Suppressor macrophage treated with lipopolysaccharide for 4 hours (primary cell): ENCODE results near the gene ALS2.
"Not testable (repeated sequence)": the region's sequence is repeated elsewhere in the genome, so short reads cannot be mapped to it uniquely, and the experiment has no call there.

ENCODE experiments used
- DNase-seq: peaks from one replicate; pipeline ENCODE4 v3.0.0-alpha.2; 2020

The ALS2 gene

DNA sequence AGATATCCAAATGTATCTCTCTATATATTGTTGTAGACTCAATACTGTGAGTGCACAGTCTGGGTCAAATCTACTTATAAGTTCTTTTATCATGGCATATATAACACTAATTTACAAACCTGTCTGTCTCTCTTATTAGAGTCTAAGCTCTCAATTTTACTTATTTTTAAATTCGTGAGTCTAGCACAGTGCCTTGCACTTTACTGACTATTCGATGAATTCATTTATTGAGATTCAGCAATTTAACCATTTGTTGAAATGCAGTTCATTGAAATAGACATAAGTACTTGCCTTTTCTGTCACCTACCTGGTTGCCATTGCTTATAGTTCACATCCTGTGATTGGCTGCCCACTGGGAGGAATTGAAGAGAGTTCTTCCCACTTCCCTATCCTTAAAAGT is 10.3 kb upstream of the ALS2 start:
- DNase-seq = no peak

DNA sequence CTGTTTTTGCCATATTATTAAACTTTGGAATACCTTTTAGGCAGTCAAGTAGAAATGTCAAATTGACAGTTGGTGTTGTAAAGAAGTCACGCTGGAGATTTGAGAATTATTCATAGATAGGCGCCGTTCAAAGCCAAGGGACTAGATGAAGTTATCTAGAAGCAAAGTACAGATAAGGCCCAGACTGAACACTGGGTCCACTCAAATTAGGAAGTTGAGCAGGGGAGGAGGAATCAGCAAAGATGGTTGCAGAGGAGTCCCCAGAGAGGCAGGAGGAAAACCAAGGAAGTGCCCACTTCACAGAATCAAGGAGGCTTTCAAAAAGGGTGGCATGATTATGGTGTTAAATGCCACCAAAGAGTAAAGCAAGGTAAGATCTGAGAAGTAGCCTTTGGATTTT is 9.6 kb upstream of the ALS2 start:
- DNase-seq = no peak

DNA sequence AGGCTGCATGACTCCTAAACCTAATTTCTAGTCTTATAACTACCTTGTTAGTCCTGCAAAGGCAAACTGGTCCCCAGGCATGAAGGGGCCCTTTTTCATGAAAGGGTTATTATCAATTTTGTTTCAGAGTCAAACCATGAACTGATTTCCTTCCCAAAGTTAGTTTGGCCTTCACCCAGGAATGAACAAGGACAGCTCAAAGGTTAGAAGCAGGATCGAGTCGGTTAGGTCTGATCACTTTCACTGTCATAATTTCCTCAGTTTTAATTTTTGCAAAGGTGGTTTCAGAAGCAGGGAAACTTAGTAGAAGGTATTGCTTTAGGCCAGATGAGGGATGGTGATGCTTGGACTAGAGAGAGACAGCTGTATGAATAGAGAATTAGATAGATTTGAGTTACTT is 8.7 kb upstream of the ALS2 start:
- DNase-seq = no peak

DNA sequence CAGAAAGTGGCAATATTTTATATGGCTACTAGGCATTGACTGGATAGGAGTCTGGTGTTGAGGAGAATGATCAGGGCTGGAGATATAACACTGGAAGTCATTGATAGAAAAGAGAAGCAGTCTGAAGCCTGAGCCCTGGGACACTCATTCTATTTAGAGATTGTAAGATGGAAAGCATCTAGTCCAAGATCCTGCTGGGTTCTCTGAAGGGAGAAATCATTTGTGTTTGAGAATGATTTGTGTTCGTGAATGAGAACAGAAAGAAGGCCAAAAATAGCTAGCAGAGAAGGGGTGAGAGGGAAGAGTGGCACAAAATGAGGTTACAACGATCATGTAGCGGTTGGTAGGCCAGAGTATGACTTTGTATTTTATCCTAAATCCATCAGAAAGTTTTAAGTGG is 7.6 kb upstream of the ALS2 start:
- no peak for DNase-seq

DNA sequence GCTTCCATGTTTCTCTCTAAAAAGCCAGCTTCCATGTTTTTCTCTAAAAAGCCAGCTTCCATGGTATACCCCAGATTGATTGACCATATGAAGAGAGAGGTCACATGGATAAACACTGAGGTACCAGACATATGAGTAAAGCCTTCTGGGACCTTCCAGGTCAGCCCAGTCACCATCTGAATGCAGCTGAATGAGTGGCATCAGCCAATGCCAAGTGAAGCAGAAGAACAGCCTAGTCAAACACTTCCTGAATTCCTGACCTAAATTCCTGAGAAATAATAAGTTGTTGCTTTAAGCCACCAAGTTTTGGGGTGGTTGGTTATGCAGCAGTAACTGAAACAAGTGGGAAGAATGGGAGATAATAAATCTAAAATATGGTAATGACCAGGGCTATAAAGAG is 5.7 kb upstream of the ALS2 start:
- DNase-seq = no peak

GRCh38 chr2:201785135-201785534 is 4.4 kb upstream of the ALS2 start:
- DNase-seq = no peak

DNA sequence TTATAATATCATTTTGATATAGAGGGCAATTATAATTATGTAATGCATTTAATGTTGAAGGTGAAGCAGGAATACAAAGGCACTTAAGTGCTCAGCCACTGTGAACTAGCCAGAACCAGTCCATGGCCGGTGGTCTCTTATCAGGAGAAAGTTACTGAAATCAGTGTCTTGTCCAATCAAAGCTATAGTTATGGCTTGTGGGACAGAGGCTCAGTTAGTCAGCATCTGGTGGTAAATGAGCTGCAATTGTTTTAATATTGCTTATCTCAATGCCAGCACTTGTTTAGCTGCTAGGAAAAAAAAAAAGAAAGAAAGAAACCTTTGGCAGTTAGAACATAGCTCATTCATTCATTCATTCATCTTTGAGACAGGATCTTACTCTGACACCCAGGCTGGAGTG is 3.8 kb upstream of the ALS2 start:
- no peak for DNase-seq

DNA sequence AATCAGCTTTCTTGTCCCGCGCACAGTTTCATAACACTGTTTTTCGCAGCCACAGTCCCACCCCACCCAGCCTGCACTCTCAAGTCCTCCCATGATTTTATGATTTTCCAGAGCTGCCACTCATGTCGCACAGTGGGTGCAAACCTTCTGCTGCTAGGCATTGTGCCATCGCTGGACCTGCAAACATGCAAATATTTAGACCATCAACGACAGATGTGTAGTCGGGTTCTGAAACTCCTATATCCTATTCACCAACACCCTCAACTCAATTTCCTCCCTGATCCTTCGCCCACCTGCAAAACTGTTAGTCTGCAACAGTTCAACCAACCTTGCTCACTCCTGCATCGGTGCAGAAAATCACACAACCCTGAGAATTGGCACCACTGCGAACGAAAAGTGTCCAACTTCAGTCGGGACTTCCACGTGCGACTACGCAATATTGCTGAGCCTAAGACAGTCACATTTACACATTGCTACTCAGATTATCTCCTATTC is 871 bp upstream of the ALS2 start:
- no peak for DNase-seq

- DNase-seq = no peak
These were observed 646 bp downstream of the ALS2 start for GRCh38 chr2:201779901-201780673.

GRCh38 chr2:201777869-201778268 is 2.9 kb downstream of the ALS2 start:
- DNase-seq = no peak

- DNase-seq = no peak
These were observed 3.7 kb downstream of the ALS2 start for GRCh38 chr2:201777043-201777442.

DNA sequence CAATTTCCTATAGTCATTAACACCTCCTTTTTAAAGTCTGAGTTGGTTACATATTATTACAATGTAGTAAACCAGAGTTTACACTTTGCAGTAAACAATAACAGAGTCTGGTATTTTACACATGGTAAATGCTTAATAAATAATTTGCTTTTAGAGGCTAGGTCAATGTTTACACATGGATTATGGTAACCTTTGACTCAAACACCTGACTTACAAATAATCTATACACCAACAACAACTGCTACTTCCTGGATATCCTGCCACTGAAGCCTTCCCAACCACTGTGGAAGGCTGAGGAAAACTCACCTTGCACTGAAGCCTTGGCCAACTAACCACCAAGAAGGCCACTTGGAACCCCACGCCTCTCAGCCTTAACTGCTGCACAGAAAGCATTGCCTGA is 5.4 kb downstream of the ALS2 start:
- DNase-seq = no peak

- DNase-seq = no peak
These were observed 6.2 kb downstream of the ALS2 start for GRCh38 chr2:201774546-201774945.

DNA sequence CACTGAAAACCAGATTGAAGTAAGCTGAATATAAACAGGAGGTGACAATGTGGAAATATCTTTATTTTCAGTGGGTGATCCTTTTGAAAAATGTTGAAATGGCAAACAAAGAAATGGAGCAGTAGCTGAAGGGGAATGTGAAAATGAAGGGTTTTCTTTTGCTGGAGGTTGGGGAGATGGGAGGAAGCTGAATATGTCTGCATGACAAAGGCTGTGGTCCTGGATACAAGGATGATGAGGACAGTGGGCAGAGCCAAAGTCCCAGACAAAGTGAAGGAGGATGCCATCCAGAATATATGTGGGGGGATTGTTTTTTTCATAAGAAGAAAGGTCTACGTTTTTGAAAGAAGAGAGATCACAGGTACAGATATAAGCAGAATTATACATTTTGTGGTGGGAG is 6.7 kb downstream of the ALS2 start:
- DNase-seq = no peak

DNA sequence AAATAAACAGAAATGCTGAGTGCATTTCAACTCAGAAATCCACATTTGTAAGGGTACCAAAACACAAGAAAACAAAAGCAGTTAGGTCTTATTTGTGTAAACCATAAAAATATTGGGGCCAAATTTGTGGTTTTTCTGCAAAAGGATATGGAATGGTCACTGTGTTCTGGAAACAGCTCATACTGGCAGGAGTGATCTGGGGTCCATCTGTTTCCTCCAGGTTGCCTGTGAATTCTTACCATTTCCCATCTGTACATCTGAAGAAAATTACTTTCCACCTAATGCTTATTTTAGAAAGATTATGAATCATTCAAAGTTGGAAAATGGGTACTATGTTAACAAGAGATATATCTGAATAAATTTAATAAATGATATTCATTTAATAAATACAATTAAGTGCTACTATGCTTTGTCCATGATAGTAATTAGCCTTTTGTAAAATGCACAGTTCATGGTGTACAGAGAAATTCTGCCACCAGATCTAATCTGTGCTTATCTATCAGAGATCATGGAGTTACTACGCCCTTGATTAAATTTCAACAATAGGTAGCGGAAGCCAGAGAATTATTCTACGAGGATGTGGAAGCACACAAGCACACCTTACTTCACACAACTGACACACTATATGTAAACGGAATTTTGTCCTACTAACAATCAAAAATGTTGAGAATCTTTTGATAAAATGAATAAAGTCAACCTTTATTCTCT is 10.9 kb downstream of the ALS2 start:
- no peak for DNase-seq

DNA sequence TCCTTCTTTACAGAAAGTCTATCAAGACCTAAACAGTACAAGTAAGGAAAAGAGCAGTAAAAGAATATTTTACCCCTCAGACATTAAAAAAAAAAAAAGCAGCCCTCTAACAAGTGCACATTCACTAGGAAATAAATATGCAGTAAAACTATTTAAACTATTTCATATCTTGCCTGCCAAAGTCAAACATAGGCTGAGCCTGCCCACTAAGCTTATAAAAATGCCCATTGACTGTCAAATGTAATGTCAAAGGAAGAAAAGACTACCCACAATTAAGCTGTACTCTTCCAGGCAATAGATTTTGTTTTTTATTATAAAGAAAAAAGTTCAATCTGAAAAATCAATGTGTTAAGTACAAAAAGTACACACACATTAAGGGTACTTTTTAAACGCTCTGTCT is 11.8 kb downstream of the ALS2 start:
- no peak for DNase-seq

DNA sequence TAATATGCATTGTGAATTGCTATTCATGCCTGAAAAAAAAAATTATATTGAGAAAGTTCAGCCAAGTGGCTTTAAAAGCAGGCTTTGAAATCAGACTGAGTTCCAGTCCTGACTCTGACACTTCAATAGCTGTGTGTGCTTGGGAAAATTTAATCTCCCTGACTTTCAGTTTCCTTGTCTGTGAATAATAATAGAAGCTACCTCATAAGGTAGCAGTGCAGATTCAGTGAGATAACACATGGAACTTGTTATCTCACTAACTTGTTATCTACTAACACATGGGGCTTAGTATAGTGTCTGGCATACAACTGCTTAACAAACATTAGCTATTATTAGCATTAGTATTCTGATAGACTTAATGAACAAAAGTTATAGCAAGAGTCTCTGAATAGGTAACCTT is 14.9 kb downstream of the ALS2 start:
- no peak for DNase-seq

DNA sequence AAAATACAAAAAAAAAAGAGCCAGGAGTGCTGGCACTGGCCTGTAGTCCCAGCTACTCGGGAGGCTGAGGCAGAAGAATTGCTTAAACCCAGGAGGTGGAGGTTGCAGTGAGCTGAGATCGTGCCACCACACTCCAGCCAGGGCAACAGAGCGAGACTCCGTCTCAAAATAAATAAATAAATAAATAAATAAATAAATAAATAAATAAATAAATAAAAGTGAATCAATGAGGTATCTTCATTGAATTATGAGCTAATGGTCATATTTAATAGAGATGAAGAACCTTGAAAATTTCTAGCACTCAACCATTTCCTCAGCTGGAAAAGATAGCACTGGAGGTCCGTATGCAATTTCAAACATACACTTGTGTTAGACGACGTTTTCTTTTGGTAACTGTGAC is 16.3 kb downstream of the ALS2 start:
- DNase-seq = not testable (repeated sequence)

DNA sequence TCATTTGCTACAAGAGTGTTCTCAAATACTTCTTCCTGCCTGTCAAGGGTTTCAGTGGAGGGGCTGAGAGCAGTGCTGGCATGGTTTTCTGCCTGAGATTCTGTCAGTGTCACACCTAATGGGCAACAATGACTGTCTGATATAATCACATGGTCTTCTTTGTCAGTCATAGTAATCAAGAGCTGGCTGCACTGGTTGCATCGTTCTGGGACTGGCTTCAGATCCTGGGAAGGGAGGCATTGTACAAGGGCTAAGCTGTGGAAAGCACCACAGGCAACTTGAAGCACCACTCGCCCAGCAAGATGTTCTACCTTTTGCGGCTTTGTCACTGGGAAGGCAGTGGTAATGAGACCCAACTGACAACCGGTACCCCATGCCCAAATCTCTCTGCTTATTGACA is 19.6 kb downstream of the ALS2 start:
- no peak for DNase-seq

GRCh38 chr2:201759567-201759966 is 21.2 kb downstream of the ALS2 start:
- DNase-seq = no peak

- no peak for DNase-seq
These were observed 21.9 kb downstream of the ALS2 start for GRCh38 chr2:201758873-201759272.

GRCh38 chr2:201758234-201758633 is 22.5 kb downstream of the ALS2 start:
- DNase-seq = no peak

- DNase-seq = no peak
These were observed 25.9 kb downstream of the ALS2 start for GRCh38 chr2:201754717-201755415.

DNA sequence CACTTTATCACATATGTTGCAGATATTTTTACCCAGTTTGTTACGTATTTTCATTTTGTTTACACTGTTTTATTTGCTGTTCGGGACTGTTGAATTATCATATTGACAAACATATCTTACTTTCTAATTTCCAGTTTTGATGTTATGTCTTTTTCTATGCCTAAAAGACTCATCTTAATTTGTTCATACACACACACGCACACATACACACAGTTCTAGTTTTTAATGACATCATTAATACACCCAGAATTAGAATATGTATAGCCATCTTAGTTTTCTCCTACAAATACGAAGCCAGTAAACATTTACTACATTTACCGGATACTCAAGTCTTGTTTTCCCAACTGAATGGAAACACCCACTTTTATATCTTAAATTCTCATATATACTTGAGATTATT is 29.2 kb downstream of the ALS2 start:
- DNase-seq = no peak
